Left ventricle myocardium inferior (tissue), 1 donor: Measurements from ENCODE around the gene ARPP21. TPM values are rescaled to one million over a fixed set of nuclear protein-coding genes. Genes with fewer than 3 reads are reported as not detected.

ENCODE experiments used
- DNase-seq: peaks from one replicate; pipeline ENCODE4 v3.0.0-alpha.2; 2020
- H3K27ac ChIP-seq: fragments of 200-600 bp; replicated peaks from 2 replicates; pipeline ENCODE4 v1.8.0; 2021
- H3K27me3 ChIP-seq: fragments of 200-600 bp; 2 replicates; pipeline ENCODE4 v1.8.0; 2021; ENCODE audit warnings: low read depth
- H3K36me3 ChIP-seq: fragments of 200-600 bp; 2 replicates; pipeline ENCODE4 v1.8.0; 2021
- H3K4me1 ChIP-seq: fragments of 200-600 bp; 2 replicates; pipeline ENCODE4 v1.8.0; 2021
- H3K4me3 ChIP-seq: fragments of 200-600 bp; 2 replicates; pipeline ENCODE4 v1.8.0; 2021; ENCODE audit warnings: mild to moderate bottlenecking, moderate library complexity
- H3K9me3 ChIP-seq: fragments of 200-600 bp; replicated peaks from 2 replicates; pipeline ENCODE4 v1.8.0; 2021
- intact Hi-C: fragments of 100-400 bp; cut with micrococcal nuclease; formaldehyde crosslinking; loops from one replicate; pipeline ENCODE4 v1.11.0; 2022
- total RNA-seq: library from RNA; stranded (reverse); fragmentation: NEBNext Ultra II Directional; extraction: Animal tissue kit (Norgen Biotek cat#: 25700); gene quantifications from one replicate; pipeline ENCODE4 v1.2.1, GENCODE V29; 2021
- TF ChIP-seq, protein P1 (sequence below): fragments of 200-600 bp; IDR thresholded peaks from 2 replicates; pipeline ENCODE4 v1.8.0; 2021; ENCODE audit warnings: antibody characterized with exemption, mild to moderate bottlenecking, borderline replicate concordance
- donor health status: DM: no; HTN: yes; CAD: no; lungs with severe emphysema.

Gene ARPP21
- total RNA-seq, 1 donor from 2014 or later = not detected

DNA sequence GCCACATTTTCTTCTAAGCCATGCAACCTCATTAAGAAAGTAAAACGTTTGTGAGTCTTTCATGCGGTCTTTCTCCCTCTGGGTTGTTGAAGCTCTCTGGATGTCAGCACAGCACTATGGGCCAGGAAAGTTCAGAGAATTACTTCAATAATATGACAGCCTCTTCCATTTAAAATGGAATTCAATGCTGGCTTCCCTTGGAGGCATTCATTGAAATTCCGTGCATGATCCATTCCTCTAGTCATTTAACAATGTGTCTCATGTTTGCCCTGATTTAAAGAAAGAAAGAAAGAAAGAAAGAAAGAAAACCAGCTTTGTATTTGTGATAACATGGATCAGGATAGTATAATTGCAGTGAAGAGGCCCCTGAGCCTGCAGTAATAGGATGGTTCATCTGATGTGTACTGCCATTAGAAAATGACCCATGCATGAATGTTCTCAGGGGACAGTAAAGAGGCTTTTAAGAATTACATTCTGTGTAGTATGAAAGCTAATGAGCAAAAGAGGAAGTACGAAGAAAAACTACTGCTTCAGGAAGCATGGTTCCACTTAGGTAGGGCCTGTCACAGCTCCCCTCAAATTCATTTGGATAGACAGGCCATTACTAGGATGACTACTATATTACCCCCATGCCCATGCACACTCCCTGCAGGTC, 146.0 kb downstream of the ARPP21 start:
- TF ChIP-seq, protein P1, sequence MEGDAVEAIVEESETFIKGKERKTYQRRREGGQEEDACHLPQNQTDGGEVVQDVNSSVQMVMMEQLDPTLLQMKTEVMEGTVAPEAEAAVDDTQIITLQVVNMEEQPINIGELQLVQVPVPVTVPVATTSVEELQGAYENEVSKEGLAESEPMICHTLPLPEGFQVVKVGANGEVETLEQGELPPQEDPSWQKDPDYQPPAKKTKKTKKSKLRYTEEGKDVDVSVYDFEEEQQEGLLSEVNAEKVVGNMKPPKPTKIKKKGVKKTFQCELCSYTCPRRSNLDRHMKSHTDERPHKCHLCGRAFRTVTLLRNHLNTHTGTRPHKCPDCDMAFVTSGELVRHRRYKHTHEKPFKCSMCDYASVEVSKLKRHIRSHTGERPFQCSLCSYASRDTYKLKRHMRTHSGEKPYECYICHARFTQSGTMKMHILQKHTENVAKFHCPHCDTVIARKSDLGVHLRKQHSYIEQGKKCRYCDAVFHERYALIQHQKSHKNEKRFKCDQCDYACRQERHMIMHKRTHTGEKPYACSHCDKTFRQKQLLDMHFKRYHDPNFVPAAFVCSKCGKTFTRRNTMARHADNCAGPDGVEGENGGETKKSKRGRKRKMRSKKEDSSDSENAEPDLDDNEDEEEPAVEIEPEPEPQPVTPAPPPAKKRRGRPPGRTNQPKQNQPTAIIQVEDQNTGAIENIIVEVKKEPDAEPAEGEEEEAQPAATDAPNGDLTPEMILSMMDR = no peak
- Histone ChIP-seq H3K4me1 (peaks cover 7% of the 10 kb centered on the region), H3K27me3 (no peaks in the 10 kb centered on the region), H3K4me3 (no peak overlapping the region), H3K9me3 (no peaks in the 10 kb centered on the region), H3K36me3 (no peaks in the 10 kb centered on the region), H3K27ac (no peak overlapping the region)
- intact Hi-C loops = no loop called here
- no peak for DNase-seq

DNA sequence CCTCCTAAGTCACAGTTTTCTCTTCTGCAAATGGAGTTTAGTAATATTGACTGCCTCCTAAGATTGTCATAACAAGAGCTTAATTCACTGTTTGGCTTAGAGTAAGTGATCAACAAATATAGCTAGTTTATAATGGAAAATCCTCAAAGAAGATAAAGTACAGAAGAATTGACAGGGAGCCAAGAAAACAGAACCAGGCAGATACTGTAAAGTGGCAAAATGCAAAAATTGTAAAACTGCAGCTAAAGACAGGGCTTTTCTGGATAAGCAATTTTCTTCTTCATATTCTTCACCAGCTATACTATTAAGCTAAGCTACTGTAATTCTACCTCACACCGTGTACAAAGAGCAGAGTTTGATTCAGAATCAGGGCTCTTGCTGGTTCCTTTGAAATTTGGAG, 148.6 kb downstream of the ARPP21 start:
- intact Hi-C loops = no loop called here
- no peaks in the 10 kb centered on the region for H3K27me3 ChIP-seq
- H3K27ac ChIP-seq = no peak overlapping the region
- DNase-seq = no peak
- H3K36me3 ChIP-seq = no peaks in the 10 kb centered on the region
- TF ChIP-seq, protein P1 = no peak
- peaks cover 7% of the 10 kb centered on the region for H3K4me1 ChIP-seq
- H3K9me3 ChIP-seq = no peaks in the 10 kb centered on the region
- H3K4me3 ChIP-seq = no peak overlapping the region

DNA sequence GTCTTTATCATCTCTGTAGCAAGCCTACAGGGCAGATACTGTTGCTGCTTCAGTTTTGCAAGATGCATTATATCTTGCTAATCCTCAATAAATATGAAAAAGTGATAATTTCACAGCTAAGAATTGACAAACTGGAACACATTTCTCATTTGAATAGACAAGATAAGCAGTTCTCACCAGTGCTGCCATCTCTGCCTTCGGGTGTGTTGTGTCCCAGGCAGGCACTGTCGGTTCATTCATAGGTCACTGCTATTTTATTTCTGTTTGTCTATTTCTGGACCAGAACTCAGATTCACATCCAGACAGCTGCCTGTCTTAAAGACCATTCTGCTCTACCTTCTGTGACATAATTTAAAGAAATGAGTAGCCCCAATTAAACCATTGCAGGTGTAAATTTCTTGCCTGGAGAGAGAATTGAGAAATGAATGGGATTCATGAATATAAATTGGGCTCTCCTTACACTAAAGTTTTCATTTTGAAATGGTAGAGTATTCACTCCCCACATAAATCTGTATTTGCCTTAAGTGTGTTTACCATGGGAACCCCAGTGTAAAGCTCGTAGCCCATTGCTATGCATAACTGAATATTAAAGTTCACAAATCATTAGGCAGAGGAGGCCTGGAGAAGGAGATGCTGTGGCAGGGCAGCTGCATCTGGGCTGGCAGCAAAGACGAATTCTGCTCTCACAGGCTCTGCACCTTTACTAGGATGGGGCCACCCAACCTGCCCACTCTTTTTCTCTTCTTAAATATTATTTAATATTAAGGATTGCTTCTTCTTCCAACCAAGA, 149.9 kb downstream of the ARPP21 start:
- TF ChIP-seq, protein P1 = no peak
- Histone ChIP-seq H3K4me1 (peaks cover 7% of the 10 kb centered on the region), H3K36me3 (no peaks in the 10 kb centered on the region), H3K27me3 (no peaks in the 10 kb centered on the region), H3K27ac (no peak overlapping the region), H3K9me3 (no peaks in the 10 kb centered on the region), H3K4me3 (no peak overlapping the region)
- intact Hi-C loops = no loop called here
- no peak for DNase-seq

DNA sequence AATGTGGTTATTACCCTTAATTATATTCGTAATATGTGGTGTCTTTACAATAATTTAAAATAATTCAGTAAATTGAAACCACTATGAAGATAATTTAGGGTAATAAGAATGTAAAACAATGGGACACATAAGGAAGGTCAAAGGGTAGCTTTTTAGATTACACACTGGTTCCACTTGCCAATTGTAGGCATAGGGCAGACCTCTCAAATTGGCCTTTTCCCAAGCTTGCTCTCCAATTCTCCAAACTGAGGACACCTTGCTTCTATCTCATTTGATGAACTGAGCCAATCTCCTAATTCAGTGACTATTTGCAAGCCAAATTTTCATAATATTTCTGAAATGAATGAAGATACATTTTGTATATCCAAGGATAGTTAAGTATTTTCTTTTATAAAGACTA, 151.4 kb downstream of the ARPP21 start:
- Histone ChIP-seq H3K9me3 (no peaks in the 10 kb centered on the region), H3K36me3 (no peaks in the 10 kb centered on the region), H3K27me3 (no peaks in the 10 kb centered on the region), H3K4me1 (peaks cover 7% of the 10 kb centered on the region), H3K4me3 (no peak overlapping the region), H3K27ac (no peak overlapping the region)
- intact Hi-C loops = no loop called here
- TF ChIP-seq, protein P1 = no peak
- no peak for DNase-seq

DNA sequence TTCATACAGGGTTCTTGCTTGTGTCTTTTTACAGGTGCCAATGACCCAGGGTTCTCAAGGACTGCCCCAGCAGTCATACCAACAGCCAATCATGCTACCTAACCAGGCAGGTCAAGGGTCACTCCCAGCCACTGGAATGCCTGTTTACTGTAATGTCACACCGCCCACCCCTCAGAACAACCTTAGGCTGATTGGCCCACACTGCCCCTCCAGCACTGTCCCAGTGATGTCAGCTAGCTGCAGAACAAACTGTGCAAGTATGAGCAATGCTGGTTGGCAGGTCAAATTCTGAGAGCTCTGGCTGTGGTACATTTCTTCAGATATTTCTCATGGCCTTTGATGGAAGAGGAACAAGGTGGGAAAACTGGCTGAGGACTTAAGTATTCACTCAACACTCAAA, 154.3 kb downstream of the ARPP21 start:
- Histone ChIP-seq H3K9me3 (no peaks in the 10 kb centered on the region), H3K4me3 (no peak overlapping the region), H3K27me3 (no peaks in the 10 kb centered on the region), H3K36me3 (no peaks in the 10 kb centered on the region), H3K4me1 (peaks cover 7% of the 10 kb centered on the region), H3K27ac (no peak overlapping the region)
- no peak for DNase-seq
- TF ChIP-seq, protein P1 = no peak
- intact Hi-C loops = no loop called here
